HepG2 (cell line): ENCODE results near the gene ARHGAP23. TPM values are rescaled to one million over a fixed set of nuclear protein-coding genes. Genes with fewer than 3 reads are reported as not detected.

Experiments
- ATAC-seq: fragments of 200-7000 bp; cut with Tn5 transposase; 3 replicates; pipeline ENCODE4 v1.9.1; 2020; ENCODE audit warnings: mild to moderate bottlenecking, moderate library complexity
- BruUV-seq: library from RNA; stranded (reverse); fragments of 400-500 nt; replicated peaks from 2 replicates; lab custom pipeline; 2021; lab: Mats Ljungman, UMichigan
- CTCF ChIA-PET: fragments of 300-600 bp; formaldehyde crosslinking; extraction: SDS; loops from one replicate; lab custom pipeline; 2021; ENCODE audit warnings: low total read pairs, inconsistent platforms, low intra/inter-chr PET ratio; lab: Yijun Ruan, JAX
- POLR2A ChIA-PET: fragments of 350-600 bp; sonication (Branson Sonifier 250); formaldehyde crosslinking; loops from one replicate; lab custom pipeline; 2020; ENCODE audit warnings: antibody characterized with exemption, inconsistent platforms; lab: Yijun Ruan, JAX
- DNase-seq: peaks from one replicate; pipeline ENCODE4 v3.0.0-alpha.2; 2015; ENCODE audit warnings: low spot score
- FAIRE-seq: peaks from 3 replicates; lab custom pipeline; 2011; peaks lifted over from hg19 to GRCh38; lab: Jason Lieb, UNC
- H2AFZ ChIP-seq: one replicate; pipeline ENCODE4 v1.6.1; 2011; ENCODE audit warnings: low read length, inconsistent platforms
- H3K27ac ChIP-seq: fragments of 300-600 bp; 3 replicates; pipeline ENCODE4 v1.8.0; 2011; ENCODE audit warnings: mixed run types, mild to moderate bottlenecking, mixed read lengths, low read length, inconsistent platforms; ENCODE audit not compliant: insufficient read depth; ENCODE audit errors: extremely low read length
- H3K27me3 ChIP-seq, 2 experiments: fragments of 200-600 bp in 1 of 2; 2 replicates in 1 of 2; 3 replicates in 1 of 2; pipeline versions ENCODE4 v1.6.0 to v1.8.0; 2011; ENCODE audit warnings: low read length in 2 of 2, mild to moderate bottlenecking in 2 of 2, moderate library complexity in 2 of 2, inconsistent platforms in 1 of 2; ENCODE audit not compliant: insufficient read depth in 2 of 2, control insufficient read depth in 1 of 2
- H3K36me3 ChIP-seq, 2 experiments: fragments of 200-600 bp in 1 of 2; replicated peaks in 1 of 2; 2 replicates in 1 of 2; 3 replicates in 1 of 2; pipeline versions ENCODE4 v1.5.1 to v1.8.0; 2011; ENCODE audit warnings: low read length in 2 of 2, inconsistent platforms in 1 of 2; ENCODE audit not compliant: insufficient read depth in 2 of 2, control insufficient read depth in 1 of 2
- H3K4me1 ChIP-seq: 2 replicates; pipeline ENCODE4 v1.5.1; 2012; ENCODE audit warnings: low read length, inconsistent platforms; ENCODE audit not compliant: insufficient read depth
- H3K4me2 ChIP-seq: 2 replicates; pipeline ENCODE4 v1.6.0; 2011; ENCODE audit warnings: low read depth, low read length, inconsistent platforms
- H3K4me3 ChIP-seq, 3 experiments: fragments of 200-600 bp in 1 of 3; sonication (generic), shearing (Covaris generic) in 1 of 3; replicated peaks in 1 of 3; 2 replicates each; pipeline ENCODE4 v1.5.1; 2011 to 2016; ENCODE audit warnings: low read length in 3 of 3, inconsistent platforms in 2 of 3, low read depth in 2 of 3, mild to moderate bottlenecking in 2 of 3, control low read depth in 1 of 3, mixed read lengths in 1 of 3; ENCODE audit not compliant: insufficient read depth in 1 of 3
- H3K79me2 ChIP-seq: one replicate; pipeline ENCODE4 v1.6.1; 2011; ENCODE audit warnings: low read length, inconsistent platforms; ENCODE audit not compliant: insufficient read depth
- H3K9ac ChIP-seq: 2 replicates; pipeline ENCODE4 v1.6.0; 2011; ENCODE audit warnings: mild to moderate bottlenecking, low read depth, low read length, inconsistent platforms; ENCODE audit not compliant: insufficient read depth
- H3K9me3 ChIP-seq: 2 replicates; pipeline ENCODE4 v1.5.1; 2012; ENCODE audit warnings: mild to moderate bottlenecking, low read length
- H4K20me1 ChIP-seq: 2 replicates; pipeline ENCODE4 v1.6.0; 2011; ENCODE audit warnings: inconsistent platforms, mild to moderate bottlenecking, low read length, moderate library complexity; ENCODE audit not compliant: insufficient read depth
- GATAD2A ChIP-seq: IDR thresholded peaks from 2 replicates; pipeline ENCODE4 v1.6.1; 2016
- HNRNPK ChIP-seq: fragments of 200-400 bp; formaldehyde crosslinking; IDR thresholded peaks from 2 replicates; pipeline ENCODE4 v1.6.1; 2018; ENCODE audit warnings: low read length, low read depth, moderate library complexity, mild to moderate bottlenecking; ENCODE audit not compliant: poor library complexity, severe bottlenecking
- PHF8 ChIP-seq: sonication (generic); formaldehyde crosslinking; IDR thresholded peaks from 2 replicates; pipeline ENCODE4 v1.5.0; 2020; ENCODE audit warnings: missing genetic modification reagents
- PITX1 ChIP-seq: sonication (generic); formaldehyde crosslinking; IDR thresholded peaks from 2 replicates; pipeline ENCODE4 v1.5.1; 2020; ENCODE audit warnings: mild to moderate bottlenecking, missing genetic modification reagents
- PRMT3 ChIP-seq: sonication (generic); formaldehyde crosslinking; IDR thresholded peaks from 2 replicates; pipeline ENCODE4 v1.8.1; 2022; ENCODE audit warnings: low read depth, mild to moderate bottlenecking, moderate library complexity, missing genetic modification reagents, borderline replicate concordance
- RFXANK ChIP-seq: IDR thresholded peaks from 2 replicates; pipeline ENCODE4 v1.6.1; 2016
- SALL2 ChIP-seq: sonication (generic); formaldehyde crosslinking; IDR thresholded peaks from 2 replicates; pipeline ENCODE4 v1.8.1; 2023; ENCODE audit warnings: mild to moderate bottlenecking, missing genetic modification reagents, inconsistent platforms
- TEAD2 ChIP-seq: sonication (generic); formaldehyde crosslinking; IDR thresholded peaks from 2 replicates; pipeline ENCODE4 v1.9.0; 2021; ENCODE audit warnings: missing genetic modification reagents
- TFAP4 ChIP-seq: sonication (generic); IDR thresholded peaks from 2 replicates; pipeline ENCODE4 v1.6.1; 2016; ENCODE audit warnings: low read depth, borderline replicate concordance
- ZBTB34 ChIP-seq: sonication (generic); formaldehyde crosslinking; IDR thresholded peaks from 2 replicates; pipeline ENCODE4 v1.8.0; 2022; ENCODE audit warnings: mild to moderate bottlenecking, missing genetic modification reagents
- ZKSCAN1 ChIP-seq: fragments of 150-350 bp; IDR thresholded peaks from 2 replicates; pipeline ENCODE4 v1.6.1; 2014; ENCODE audit warnings: low read length
- ZKSCAN8 ChIP-seq: IDR thresholded peaks from 2 replicates; pipeline ENCODE4 v1.6.1; 2016; ENCODE audit warnings: borderline replicate concordance, missing genetic modification reagents, missing compliant biosample characterization
- ZNF17 ChIP-seq: sonication (generic); formaldehyde crosslinking; IDR thresholded peaks from 2 replicates; pipeline ENCODE4 v1.5.0; 2020; ENCODE audit warnings: mild to moderate bottlenecking, missing genetic modification reagents
- ZNF747 ChIP-seq: sonication (generic); formaldehyde crosslinking; IDR thresholded peaks from 2 replicates; pipeline ENCODE4 v1.8.1; 2023; ENCODE audit warnings: missing genetic modification reagents, mild to moderate bottlenecking, borderline replicate concordance
- ZNF770 ChIP-seq: sonication (generic); formaldehyde crosslinking; IDR thresholded peaks from 2 replicates; pipeline ENCODE4 v1.5.0; 2020; ENCODE audit warnings: mild to moderate bottlenecking, missing genetic modification reagents
- WGBS: methylation state at CpG from one replicate; pipeline ENCODE4 v1.1.6; 2017; ENCODE audit warnings: low lambda C conversion rate; 5-methylcytosine and 5-hydroxymethylcytosine counted together
- in situ Hi-C: cut with HindIII; loops from 2 replicates; pipeline ENCODE4 v1.10.0; 2017; ENCODE audit warnings: low pct_unique_long_range_greater_than_20kb; ENCODE audit not compliant: extremely low pct_ligation_motif_present
- intact Hi-C: fragments of 100-400 bp; cut with micrococcal nuclease; formaldehyde crosslinking; loops from one replicate; pipeline ENCODE4 v1.10.0; 2022; ENCODE audit not compliant: unreplicated experiment
- polyA plus RNA-seq, 8 experiments: library from polyadenylated mRNA; depleted of rRNA in 3 of 8; stranded (reverse) in 7 of 8; unstranded in 1 of 8; fragments of >200 nt; fragmentation: Illumina TruSeq in 4 of 8; extraction: Trizol in 4 of 8; gene quantifications; 2 replicates each; pipeline versions ENCODE4 v1.2.1 to v1.2.3, GENCODE V29; 2011 to 2016; ENCODE audit warnings: low read depth in 4 of 8, missing spikeins in 1 of 8, mixed read lengths in 1 of 8; ENCODE audit not compliant: insufficient read depth in 1 of 8
- total RNA-seq, 5 experiments: library from RNA; depleted of rRNA; stranded (reverse); fragments of >200 nt; fragmentation: Illumina TruSeq; extraction: Trizol; gene quantifications; 2 replicates each; pipeline ENCODE4 v1.2.3, GENCODE V29; 2016; ENCODE audit warnings: low read depth in 1 of 5

The ARHGAP23 gene
- total and polyA plus RNA-seq, 2 of the 13 experiments (the other 11 are each of a cell fraction or from before 2014, with no cell fraction given): 0.03 TPM; not detected in 1

GRCh38 chr17:38448208-38448771, 20.0 kb downstream of the ARHGAP23 start:
- DNase-seq (no peak), FAIRE-seq (no peak), ATAC-seq (no peak)
- no peaks in the 10 kb centered on the region for H3K79me2 ChIP-seq
- CTCF ChIA-PET: no interaction called here
- intact Hi-C loops (no loop called here), in situ Hi-C loops (no loop called here)
- H3K4me3 ChIP-seq: no peak overlapping the region
- no peak overlapping the region for H3K4me2 ChIP-seq
- H3K4me1 ChIP-seq: peaks cover 33% of the 10 kb centered on the region
- no peaks in the 10 kb centered on the region; the same call in 1 of the 2 replicates for H4K20me1 ChIP-seq
- H3K27me3 ChIP-seq: peaks cover 7 to 63% of the 10 kb centered on the region in 2 experiments; a peak in 4 of 5 replicates
- no peaks in the 10 kb centered on the region for H3K36me3 ChIP-seq
- H3K27ac ChIP-seq: no peak overlapping the region
- TF ChIP-seq RFXANK (no peak), ZNF747 (CRISPR knock-in tag) (no peak), ZKSCAN1 (peak; percentile 44; the same call in 1 of the 2 replicates), HNRNPK (no peak)
- POLR2A ChIA-PET: no interaction called here
- no peaks in the 10 kb centered on the region for H3K9me3 ChIP-seq
- WGBS: 32% methylated on average over 9 of the region's 9 CpGs
- no peak overlapping the region for H2AFZ ChIP-seq
- BruUV-seq: no TSS peak
- no peak overlapping the region for H3K9ac ChIP-seq

GRCh38 chr17:38449364-38449763, 21.1 kb downstream of the ARHGAP23 start:
- CTCF ChIA-PET: no interaction called here
- BruUV-seq: no TSS peak
- FAIRE-seq (no peak), ATAC-seq (peak; percentile 82), DNase-seq (peak; percentile 67)
- H3K27me3 ChIP-seq: peaks cover 8 to 61% of the 10 kb centered on the region in 2 experiments; a peak in 4 of 5 replicates
- no peak overlapping the region for H3K27ac ChIP-seq
- 14% methylated on average over 14 of the region's 15 CpGs for WGBS
- intact Hi-C loops: no loop called here
- in situ Hi-C loops: no loop called here
- no peak overlapping the region for H3K9ac ChIP-seq
- no peaks in the 10 kb centered on the region for H3K79me2 ChIP-seq
- peak overlapping the region in 1 of 3 experiments; percentile 9; a peak in 2 of 6 replicates for H3K4me3 ChIP-seq
- no peak overlapping the region for H2AFZ ChIP-seq
- POLR2A ChIA-PET: no interaction called here
- H4K20me1 ChIP-seq: no peaks in the 10 kb centered on the region; the same call in 1 of the 2 replicates
- no peaks in the 10 kb centered on the region for H3K9me3 ChIP-seq
- H3K36me3 ChIP-seq: no peaks in the 10 kb centered on the region
- peak overlapping the region; percentile 37 for H3K4me2 ChIP-seq
- H3K4me1 ChIP-seq: peaks cover 33% of the 10 kb centered on the region
- TF ChIP-seq ZNF17 (no peak), PITX1 (no peak), PHF8 (CRISPR knock-in tag) (no peak), ZNF770 (no peak), TFAP4 (no peak), ZBTB34 (CRISPR knock-in tag) (no peak), SALL2 (CRISPR knock-in tag) (no peak), TEAD2 (CRISPR knock-in tag) (no peak), PRMT3 (CRISPR knock-in tag) (no peak), GATAD2A (CRISPR knock-in tag) (no peak), ZKSCAN8 (no peak)
